K562 (cell line): ENCODE data around the gene YIPF1. TPM values are rescaled to one million over a fixed set of nuclear protein-coding genes. Genes with fewer than 3 reads are reported as not detected.

ENCODE experiments used
- ARID3A ChIP-seq: IDR thresholded peaks from 2 replicates; pipeline ENCODE4 v1.6.1; 2012; ENCODE audit warnings: low read depth, low read length, improper control_type of control experiment, borderline replicate concordance
- ARNT ChIP-seq, 2 experiments: fragments of 450-650 bp; IDR thresholded peaks; 2 replicates each; pipeline ENCODE4 v1.6.1; 2016; ENCODE audit warnings: mild to moderate bottlenecking in 1 of 2
- ATF3 ChIP-seq, 2 experiments: fragments of 450-650 bp in 1 of 2; sonication (generic) in 1 of 2; formaldehyde crosslinking in 1 of 2; IDR thresholded peaks in 1 of 2; conservative IDR thresholded peaks in 1 of 2; 2 replicates each; pipeline versions ENCODE4 v1.6.1 to v1.8.1; 2016 to 2023; ENCODE audit warnings: mild to moderate bottlenecking in 2 of 2, moderate library complexity in 2 of 2, inconsistent platforms in 1 of 2, missing genetic modification reagents in 1 of 2
- CEBPG ChIP-seq, 3 experiments: fragments of 200-800 bp in 1 of 3; sonication (Bioruptor generic) in 1 of 3; sonication (generic) in 1 of 3; formaldehyde crosslinking in 1 of 3; IDR thresholded peaks in 2 of 3; conservative IDR thresholded peaks in 1 of 3; 2 replicates each; pipeline versions ENCODE4 v1.6.1 to v1.8.0; 2016 to 2022; ENCODE audit warnings: missing compliant biosample characterization in 2 of 3, missing genetic modification characterization in 2 of 3, mild to moderate bottlenecking in 1 of 3, missing genetic modification reagents in 1 of 3
- CREB3L1 ChIP-seq: fragments of 450-650 bp; IDR thresholded peaks from 2 replicates; pipeline ENCODE4 v1.6.1; 2014; ENCODE audit warnings: low read depth, mild to moderate bottlenecking, moderate library complexity, borderline replicate concordance
- E2F1 ChIP-seq: sonication (generic); formaldehyde crosslinking; IDR thresholded peaks from 2 replicates; pipeline ENCODE4 v1.8.1; 2023; ENCODE audit warnings: mild to moderate bottlenecking, missing genetic modification reagents, moderate library complexity
- FOXA1 ChIP-seq: fragments of 450-650 bp; IDR thresholded peaks from 2 replicates; pipeline ENCODE4 v1.6.1; 2016; ENCODE audit warnings: mild to moderate bottlenecking, borderline replicate concordance
- FOXA3 ChIP-seq, 2 experiments: fragments of 450-650 bp in 1 of 2; sonication (generic) in 1 of 2; formaldehyde crosslinking; IDR thresholded peaks in 1 of 2; conservative IDR thresholded peaks in 1 of 2; 2 replicates each; pipeline versions ENCODE4 v1.4.0 to v1.8.0; 2020 to 2022; ENCODE audit warnings: mild to moderate bottlenecking in 2 of 2, missing genetic modification reagents in 1 of 2
- GABPA ChIP-seq: fragments of 200-800 bp; sonication (Bioruptor generic); conservative IDR thresholded peaks from 2 replicates; pipeline ENCODE4 v1.6.1; 2016; ENCODE audit warnings: low read depth, missing genetic modification characterization, missing compliant biosample characterization
- JUN ChIP-seq, 2 experiments: sonication (generic) in 1 of 2; formaldehyde crosslinking in 1 of 2; IDR thresholded peaks; 2 replicates each; pipeline versions ENCODE4 v1.6.1 to v1.8.0; 2012 to 2022; ENCODE audit warnings: borderline replicate concordance in 2 of 2, mild to moderate bottlenecking in 2 of 2, improper control_type of control experiment in 1 of 2, low read depth in 1 of 2, low read length in 1 of 2, missing genetic modification reagents in 1 of 2
- MCM3 ChIP-seq: fragments of 450-650 bp; IDR thresholded peaks from 2 replicates; pipeline ENCODE4 v1.6.1; 2016
- MYBL2 ChIP-seq, 2 experiments: fragments of 450-650 bp in 1 of 2; sonication (generic) in 1 of 2; formaldehyde crosslinking in 1 of 2; IDR thresholded peaks; 2 replicates each; pipeline versions ENCODE4 v1.6.1 to v1.8.1; 2017 to 2022; ENCODE audit warnings: borderline replicate concordance in 1 of 2, inconsistent platforms in 1 of 2, low read depth in 1 of 2, mild to moderate bottlenecking in 1 of 2, missing genetic modification reagents in 1 of 2, moderate library complexity in 1 of 2
- OTX1 ChIP-seq: fragments of 450-650 bp; formaldehyde crosslinking; IDR thresholded peaks from 2 replicates; pipeline ENCODE4 v1.4.0; 2022; ENCODE audit warnings: mild to moderate bottlenecking
- PATZ1 ChIP-seq: fragments of 250-450 bp; sonication (Bioruptor Pico); IDR thresholded peaks from 2 replicates; pipeline ENCODE4 v1.5.0; 2020; ENCODE audit warnings: mild to moderate bottlenecking, borderline replicate concordance
- SP2 ChIP-seq: IDR thresholded peaks from 2 replicates; pipeline ENCODE4 v1.6.1; 2011; ENCODE audit warnings: mild to moderate bottlenecking, low read depth, low read length, moderate library complexity; ENCODE audit not compliant: poor library complexity, severe bottlenecking; ENCODE audit errors: extremely low read depth
- ZBED1 ChIP-seq: IDR thresholded peaks from 2 replicates; pipeline ENCODE4 v1.6.1; 2014
- ZNF384 ChIP-seq: IDR thresholded peaks from 2 replicates; pipeline ENCODE4 v1.6.1; 2012; ENCODE audit warnings: low read depth, low read length, improper control_type of control experiment
- polyA plus RNA-seq, 8 experiments: library from polyadenylated mRNA; depleted of rRNA in 4 of 8; stranded (reverse) in 5 of 8; unstranded in 3 of 8; fragments of >200 nt; fragmentation: Nextera tagmentation in 2 of 8; fragmentation: Illumina TruSeq in 1 of 8; extraction: Ambion mirVana in 2 of 8; extraction: Trizol in 1 of 8; gene quantifications; 2 replicates each; pipeline versions ENCODE4 v1.2.1 to v1.2.3, GENCODE V29; 2011 to 2014; ENCODE audit warnings: inconsistent platforms in 1 of 8, missing spikeins in 1 of 8
- total RNA-seq, 7 experiments: library from RNA; depleted of rRNA in 6 of 7; stranded (reverse); fragments of >200 nt in 6 of 7; fragmentation: Illumina TruSeq in 2 of 7; extraction: Trizol in 2 of 7; gene quantifications; 2 replicates each; pipeline versions ENCODE4 v1.2.1 to v1.2.3, GENCODE V29; 2011 to 2021; ENCODE audit warnings: low replicate concordance in 1 of 7

Gene YIPF1
- total and polyA plus RNA-seq, 9 of the 15 experiments (the other 6 are each of a cell fraction or from before 2014, with no cell fraction given): 11.5 to 37.5 (median 19.2) TPM

GRCh38 chr1:53838654-53838974 is 51.0 kb downstream of the YIPF1 start (continued):
- TF ChIP-seq PATZ1 (CRISPR knock-in tag): no peak
- TF ChIP-seq E2F1 (CRISPR knock-in tag): peak; percentile 25; the same call in 1 of the 2 replicates
- TF ChIP-seq CREB3L1: peak; percentile 85; the same call in 1 of the 2 replicates
- TF ChIP-seq ATF3 (IDR thresholded peaks at IDR 0.05): no peak
- 0 out of 2 replicates have a peak, but pooled peaks have one; percentile 8 for TF ChIP-seq ATF3 (CRISPR knock-in tag; conservative IDR thresholded peaks at IDR 0.05)
- TF ChIP-seq SP2: no peak
- TF ChIP-seq FOXA3 (CRISPR knock-in tag; conservative IDR thresholded peaks at IDR 0.05 in 1 of 2, IDR thresholded peaks at IDR 0.05 in 1 of 2): no peak
- TF ChIP-seq MCM3: no peak
- TF ChIP-seq ZNF384: 0 out of 2 replicates have a peak, but pooled peaks have one; percentile 1
- TF ChIP-seq JUN (IDR thresholded peaks at IDR 0.05; ENCODE audit: borderline replicate concordance, low read depth, low read length): no peak
- TF ChIP-seq JUN (CRISPR knock-in tag; IDR thresholded peaks at IDR 0.05; ENCODE audit: borderline replicate concordance): peak; percentile 82; the same call in 1 of the 2 replicates
- no peak for TF ChIP-seq ZBED1
- no peak for TF ChIP-seq CEBPG (CRISPR knock-in tag; IDR thresholded peaks at IDR 0.05)
- no peak for TF ChIP-seq CEBPG (tag; conservative IDR thresholded peaks at IDR 0.05 in 1 of 2, IDR thresholded peaks at IDR 0.05 in 1 of 2)
- no peak for TF ChIP-seq MYBL2 (IDR thresholded peaks at IDR 0.05; ENCODE audit: low read depth)
- TF ChIP-seq MYBL2 (CRISPR knock-in tag; IDR thresholded peaks at IDR 0.05; ENCODE audit: borderline replicate concordance): no peak
- TF ChIP-seq OTX1 (CRISPR knock-in tag): no peak
- peak; percentile 66; the same call in 1 of the 2 replicates for TF ChIP-seq ARID3A
- TF ChIP-seq FOXA1: no peak
- TF ChIP-seq ARNT (IDR thresholded peaks at IDR 0.05): peak in 1 of 2 experiments; percentile 28; a peak in 1 of 4 replicates
- TF ChIP-seq GABPA (tag): peak; percentile 87
